Small intestine (tissue), 7 donors: ENCODE data around the gene GJB2. TPM values are rescaled to one million over a fixed set of nuclear protein-coding genes. Genes with fewer than 3 reads are reported as not detected.

Experiments used
- DNase-seq, 2 donors: peaks; one replicate each; pipeline versions ENCODE4 v3.0.0 to v3.0.0-alpha.2; 2013
- FAIRE-seq: peaks from 2 replicates; lab custom pipeline; 2012; peaks lifted over from hg19 to GRCh38; lab: Jason Lieb, UNC
- H3K27ac ChIP-seq, 3 donors: one replicate each; pipeline ENCODE4 v1.5.1; 2013; ENCODE audit warnings: low read length in 2 of 3, mild to moderate bottlenecking in 2 of 3, control low read depth in 1 of 3, inconsistent platforms in 1 of 3, low read depth in 1 of 3, moderate library complexity in 1 of 3
- H3K27me3 ChIP-seq, 3 donors: one replicate each; pipeline ENCODE4 v1.6.1; 2013; ENCODE audit warnings: low read length in 3 of 3, inconsistent platforms in 1 of 3; ENCODE audit not compliant: control insufficient read depth in 3 of 3, insufficient read depth in 3 of 3
- H3K36me3 ChIP-seq, 3 donors: one replicate each; pipeline ENCODE4 v1.6.1; 2013; ENCODE audit warnings: low read length in 3 of 3, inconsistent platforms in 1 of 3, low read depth in 1 of 3, mild to moderate bottlenecking in 1 of 3, moderate library complexity in 1 of 3; ENCODE audit not compliant: control insufficient read depth in 3 of 3, insufficient read depth in 2 of 3
- H3K4me1 ChIP-seq, 3 donors: one replicate each; pipeline ENCODE4 v1.6.1; 2013; ENCODE audit warnings: low read length in 2 of 3, inconsistent platforms in 1 of 3, low read depth in 1 of 3, mild to moderate bottlenecking in 1 of 3, moderate library complexity in 1 of 3; ENCODE audit not compliant: control insufficient read depth in 3 of 3, insufficient read depth in 2 of 3
- H3K4me3 ChIP-seq, 3 donors: one replicate each; pipeline ENCODE4 v1.5.1; 2013; ENCODE audit warnings: low read length in 3 of 3, control low read depth in 1 of 3, inconsistent platforms in 1 of 3, low read depth in 1 of 3, mild to moderate bottlenecking in 1 of 3, moderate library complexity in 1 of 3
- H3K9me3 ChIP-seq, 2 donors: one replicate each; pipeline ENCODE4 v1.6.1; 2013; ENCODE audit warnings: low read depth in 1 of 2, low read length in 1 of 2; ENCODE audit not compliant: control insufficient read depth in 2 of 2, insufficient read depth in 1 of 2
- WGBS, 3 donors: extraction: QIAGEN DNeasy Blood & Tissue Kit; methylation state at CpG; one replicate each; pipeline ENCODE4 v1.1.7; 2013; 5-methylcytosine and 5-hydroxymethylcytosine counted together
- polyA plus RNA-seq, 4 donors: library from polyadenylated mRNA; stranded (reverse) in 3 of 4; unstranded in 1 of 4; fragments of 200-250 nt in 3 of 4; fragments of 120-200 nt in 1 of 4; gene quantifications; one replicate each; pipeline versions ENCODE4 v1.2.1 to v1.2.3, GENCODE V29; 2013
- donor health status: healthy with polysubstance abuse.
- donor health status: control.
- donor health status: control.
- donor health status: Bipolar disorder and iron deficiency.
- donor health status: healthy.

Gene GJB2
- polyA plus RNA-seq, 4 donors, result 3.6 to 15.9 (median 9.2) TPM

DNA sequence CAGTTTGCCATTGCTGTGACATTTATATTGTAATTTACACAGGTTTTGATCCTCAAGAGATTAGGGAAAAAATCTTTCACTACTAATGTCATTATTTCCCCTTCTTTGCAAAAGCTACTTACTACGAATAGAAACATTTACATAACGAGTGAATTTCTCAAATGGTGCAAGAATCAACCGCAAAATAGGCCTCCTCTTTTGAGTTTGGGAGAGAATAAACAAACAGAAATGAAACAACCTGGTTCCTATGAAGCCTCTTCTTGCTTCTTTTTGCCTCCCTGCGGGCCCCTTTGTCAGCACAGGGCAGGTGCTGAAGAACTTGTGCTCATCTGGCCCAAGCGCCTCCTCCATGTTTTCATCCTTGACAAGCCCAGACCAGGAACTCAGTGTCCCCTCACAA, 21.8 kb downstream of the GJB2 start:
- H3K36me3 ChIP-seq, result no peaks in the 10 kb centered on the region
- 85 to 96% (median 92%) methylated on average over 5 of the region's 5 CpGs for WGBS, 3 donors
- H3K27ac ChIP-seq, result no peak overlapping the region
- H3K4me3 ChIP-seq, result no peak overlapping the region
- DNase-seq, result no peak
- H3K9me3 ChIP-seq, result no peaks in the 10 kb centered on the region
- peaks cover 0 to 28% (median 0%) of the 10 kb centered on the region in 3 donors for H3K27me3 ChIP-seq
- H3K4me1 ChIP-seq, result no peaks in the 10 kb centered on the region
- FAIRE-seq, result no peak

- no peak overlapping the region for H3K27ac ChIP-seq
- no peaks in the 10 kb centered on the region for H3K36me3 ChIP-seq
- H3K4me3 ChIP-seq, result no peak overlapping the region
- DNase-seq (no peak), FAIRE-seq (no peak)
- no peaks in the 10 kb centered on the region for H3K4me1 ChIP-seq
- WGBS, 3 donors, result 73 to 83% (median 81%) methylated on average over 7 of the region's 7 CpGs
- H3K9me3 ChIP-seq, result no peaks in the 10 kb centered on the region
- peaks cover 0 to 18% (median 0%) of the 10 kb centered on the region in 3 donors for H3K27me3 ChIP-seq
Observed at GRCh38 chr13:20168396-20168795, 24.3 kb downstream of the GJB2 start.

GRCh38 chr13:20165417-20166257, 27.1 kb downstream of the GJB2 start:
- peaks cover 8 to 37% (median 14%) of the 10 kb centered on the region in 3 donors for H3K27me3 ChIP-seq
- no peaks in the 10 kb centered on the region for H3K36me3 ChIP-seq
- no peak overlapping the region for H3K4me3 ChIP-seq
- no peaks in the 10 kb centered on the region for H3K9me3 ChIP-seq
- 67 to 76% (median 71%) methylated on average over 11 of the region's 11 CpGs for WGBS, 3 donors
- no peak for DNase-seq
- FAIRE-seq, result no peak
- no peaks in the 10 kb centered on the region for H3K4me1 ChIP-seq
- H3K27ac ChIP-seq, result no peak overlapping the region

GRCh38 chr13:20161951-20162300, 30.8 kb downstream of the GJB2 start:
- FAIRE-seq, result no peak
- peak in 1 of 2 donors; percentile 14 for DNase-seq
- H3K4me1 ChIP-seq, result peaks cover 0 to 3% (median 2%) of the 10 kb centered on the region in 3 donors
- 37 to 47% (median 37%) methylated on average over 16 of the region's 16 CpGs for WGBS, 3 donors
- H3K36me3 ChIP-seq, result no peaks in the 10 kb centered on the region
- peaks cover 9 to 54% (median 32%) of the 10 kb centered on the region in 3 donors for H3K27me3 ChIP-seq
- H3K9me3 ChIP-seq, result no peaks in the 10 kb centered on the region
- H3K27ac ChIP-seq, result no peak overlapping the region
- no peak overlapping the region for H3K4me3 ChIP-seq

DNA sequence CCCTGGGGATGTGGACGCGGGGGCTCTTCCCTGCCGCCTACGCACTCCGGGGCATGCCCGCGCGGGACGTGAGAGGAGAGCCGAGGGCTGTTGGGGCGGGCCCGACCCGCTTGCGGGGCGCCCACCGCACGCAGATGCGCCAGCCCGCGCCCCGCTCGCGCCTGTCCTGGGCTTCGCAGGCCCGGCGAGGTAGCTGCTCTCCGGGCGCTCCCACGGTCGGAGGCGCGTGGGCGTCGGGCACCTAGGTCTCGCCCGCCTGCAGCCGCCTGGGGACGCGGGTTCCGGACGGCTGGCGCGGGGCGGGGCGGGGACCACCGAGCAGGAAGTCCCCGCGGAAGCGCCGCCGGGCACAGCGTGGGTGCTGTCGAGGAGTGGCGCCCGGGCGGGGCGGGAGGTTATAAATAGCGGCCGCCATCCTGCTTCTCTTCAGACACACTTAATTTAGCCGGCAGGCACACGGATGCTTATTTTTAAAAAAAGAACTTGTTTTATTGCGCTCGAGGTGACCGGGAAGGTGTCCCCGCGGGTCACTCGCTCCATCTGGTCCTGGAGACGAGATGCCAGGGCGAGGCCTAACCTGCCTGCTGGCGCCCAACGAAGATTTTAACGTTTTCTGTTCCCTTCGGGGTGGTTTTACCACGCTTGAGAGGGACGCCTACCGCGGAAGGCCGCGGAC, 31.3 kb downstream of the GJB2 start:
- DNase-seq, result peak in 1 of 2 donors; percentile 36
- H3K9me3 ChIP-seq, result no peaks in the 10 kb centered on the region
- H3K27ac ChIP-seq, result no peak overlapping the region
- no peak for FAIRE-seq
- peak overlapping the region in 2 of 3 donors; percentile 15 to 60 for H3K4me3 ChIP-seq
- H3K27me3 ChIP-seq, result peaks cover 9 to 56% (median 32%) of the 10 kb centered on the region in 3 donors
- H3K36me3 ChIP-seq, result no peaks in the 10 kb centered on the region
- WGBS, 3 donors, result 2 to 4% (median 3%) methylated on average over 65 to 79 of the region's 79 CpGs
- H3K4me1 ChIP-seq, result peaks cover 0 to 3% (median 2%) of the 10 kb centered on the region in 3 donors

DNA sequence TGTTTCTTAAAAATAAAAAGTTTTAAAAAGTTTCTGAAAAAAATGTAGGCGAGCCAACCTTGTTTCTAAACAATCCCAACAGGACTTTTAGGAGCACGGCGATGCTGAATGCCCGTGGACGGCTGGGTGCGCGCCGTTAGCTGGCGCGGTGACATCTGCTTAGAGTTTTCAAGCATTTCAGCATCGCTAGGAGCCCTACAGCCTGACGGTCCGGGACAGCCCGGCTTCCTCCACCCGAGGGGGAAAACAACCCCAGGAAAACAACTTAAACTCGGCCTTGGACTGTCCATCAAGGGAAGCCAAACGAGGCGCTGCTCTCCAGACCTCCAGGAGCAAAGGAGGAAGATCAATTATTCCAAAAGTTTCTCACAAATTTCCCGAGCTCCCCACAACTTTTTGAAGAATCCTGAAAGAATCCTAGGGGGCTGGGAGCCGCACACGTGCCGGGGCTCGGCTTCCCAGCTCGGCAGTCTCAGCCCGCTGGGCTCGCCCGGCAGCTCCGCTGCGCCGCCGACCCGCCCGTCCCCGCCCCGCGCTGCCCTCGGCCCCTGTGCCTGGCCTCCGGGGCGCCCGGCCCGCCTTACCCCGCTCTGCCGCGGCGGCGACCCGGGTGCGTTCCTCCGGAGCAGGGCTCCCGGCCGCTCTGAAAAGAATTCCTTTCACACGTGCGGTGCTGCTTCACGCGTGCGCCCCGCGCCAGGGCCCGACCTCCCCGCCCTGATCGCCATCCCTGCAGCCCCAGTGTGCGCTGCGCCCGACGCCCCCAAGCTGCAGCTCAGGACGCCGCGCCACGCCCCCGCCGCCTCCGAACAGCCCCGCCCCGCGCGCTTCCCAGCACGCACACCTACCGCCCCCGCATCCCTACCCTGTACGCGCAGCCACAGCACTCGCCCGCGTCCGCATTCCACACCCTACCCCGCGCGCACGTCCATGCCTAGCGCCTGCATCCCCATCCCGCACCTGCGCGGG, 32.1 kb downstream of the GJB2 start, which contains the start of gene GJA3:
Gene GJA3 (minus strand): TSS at position 747 of the 969 bp plus-strand sequence. CDS start 17,764 bp downstream, outside the sequence.
- FAIRE-seq, result no peak
- 0 to 1% (median 1%) methylated on average over 65 to 93 of the region's 93 CpGs for WGBS, 3 donors
- H3K27me3 ChIP-seq, result peaks cover 9 to 57% (median 35%) of the 10 kb centered on the region in 3 donors
- peak within 1 kb of the TSS in 2 of 3 donors; percentile 15 to 60 for H3K4me3 ChIP-seq
- DNase-seq, result peak in 1 of 2 donors; percentile 62
- peaks cover 0 to 3% (median 2%) of the 10 kb centered on the region in 3 donors for H3K4me1 ChIP-seq
- no peak within 1 kb of the TSS for H3K27ac ChIP-seq
- no peaks in the 10 kb centered on the region for H3K36me3 ChIP-seq
- H3K9me3 ChIP-seq, result no peaks in the 10 kb centered on the region

DNA sequence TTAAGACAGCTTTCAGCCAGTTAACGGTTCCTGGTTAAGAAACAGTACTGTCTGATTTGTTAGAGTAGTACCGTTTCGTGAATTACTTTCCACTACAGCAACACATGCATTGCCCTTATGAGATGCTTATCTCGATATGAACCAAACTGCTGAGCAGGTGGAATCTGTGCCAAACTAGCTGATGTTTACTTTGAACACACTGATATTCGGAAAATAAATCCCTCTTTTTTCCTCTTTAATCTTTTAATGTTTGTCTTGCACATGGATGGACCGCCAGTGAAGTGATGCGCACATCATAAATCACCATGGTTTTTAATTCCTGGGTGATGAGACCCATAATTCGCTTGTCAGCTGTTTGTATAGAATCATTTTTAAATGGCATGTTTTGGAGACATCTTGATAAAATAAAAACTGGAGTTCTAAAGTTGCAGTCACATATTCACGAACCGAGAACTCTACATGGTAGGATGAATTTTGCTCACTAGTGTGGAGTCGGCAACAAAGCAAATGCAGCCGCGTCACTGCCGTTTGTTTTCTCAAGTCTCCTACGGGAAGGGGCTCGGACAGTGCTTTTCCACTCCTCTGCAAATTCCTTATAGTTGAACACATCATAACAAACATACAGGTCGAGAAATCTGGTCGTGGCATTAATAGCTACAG, 33.0 kb downstream of the GJB2 start:
- DNase-seq (peak in 1 of 2 donors; percentile 11), FAIRE-seq (no peak)
- H3K27me3 ChIP-seq, result peaks cover 9 to 57% (median 35%) of the 10 kb centered on the region in 3 donors
- no peaks in the 10 kb centered on the region for H3K9me3 ChIP-seq
- WGBS, 3 donors, result 25 to 30% (median 29%) methylated on average over 18 of the region's 18 CpGs
- peaks cover 0 to 3% (median 2%) of the 10 kb centered on the region in 3 donors for H3K4me1 ChIP-seq
- no peak overlapping the region for H3K4me3 ChIP-seq
- no peak overlapping the region for H3K27ac ChIP-seq
- no peaks in the 10 kb centered on the region for H3K36me3 ChIP-seq
